Neural cell (in vitro differentiated cells): Measurements from ENCODE around the gene SDHAF2. TPM values are rescaled to one million over a fixed set of nuclear protein-coding genes. Genes with fewer than 3 reads are reported as not detected.
"Not testable (repeated sequence)": the region's sequence is repeated elsewhere in the genome, so short reads cannot be mapped to it uniquely, and the experiment has no call there.

ENCODE experiments used
- H2AFZ ChIP-seq: fragments of 200-600, 300-800 bp; sonication (generic), shearing (Covaris generic); 2 replicates; pipeline ENCODE4 v1.6.0; 2014; ENCODE audit warnings: low read depth, mild to moderate bottlenecking, antibody characterized with exemption, low read length, moderate library complexity
- H3F3A ChIP-seq: fragments of 200-600 bp; shearing (Covaris generic); 2 replicates; pipeline ENCODE4 v1.6.1; 2016; ENCODE audit warnings: mild to moderate bottlenecking, moderate library complexity, mixed read lengths, antibody characterized with exemption, low read length; ENCODE audit not compliant: insufficient read depth, poor library complexity, severe bottlenecking
- H3K27ac ChIP-seq: fragments of 200-600, 300-800 bp; sonication (generic), shearing (Covaris generic); 2 replicates; pipeline ENCODE4 v1.5.1; 2014; ENCODE audit warnings: mild to moderate bottlenecking, low read length, moderate library complexity
- H3K27me3 ChIP-seq: fragments of 300-800, 200-600 bp; sonication (generic), shearing (Covaris generic); 2 replicates; pipeline ENCODE4 v1.6.0; 2014; ENCODE audit warnings: mild to moderate bottlenecking, low read depth, low read length, moderate library complexity; ENCODE audit not compliant: insufficient read depth
- H3K36me3 ChIP-seq: fragments of 300-800, 200-600 bp; sonication (generic), shearing (Covaris generic); 2 replicates; pipeline ENCODE4 v1.5.1; 2014; ENCODE audit warnings: mild to moderate bottlenecking, antibody characterized with exemption, low read length, moderate library complexity; ENCODE audit not compliant: insufficient read depth
- H3K4me2 ChIP-seq: fragments of 300-800, 200-600 bp; sonication (generic), shearing (Covaris generic); 2 replicates; pipeline ENCODE4 v1.6.0; 2014; ENCODE audit warnings: mild to moderate bottlenecking, low read length
- H3K4me3 ChIP-seq: fragments of 300-800, 200-600 bp; sonication (generic), shearing (Covaris generic); 2 replicates; pipeline ENCODE4 v1.5.1; 2014; ENCODE audit warnings: mild to moderate bottlenecking, low read length, moderate library complexity
- H3K79me2 ChIP-seq: fragments of 200-600 bp; shearing (Covaris generic); replicated peaks from 2 replicates; pipeline ENCODE4 v1.6.0; 2014; ENCODE audit warnings: mild to moderate bottlenecking, low read length, moderate library complexity; ENCODE audit not compliant: insufficient read depth
- H3K9ac ChIP-seq: fragments of 300-800, 200-600 bp; sonication (generic), shearing (Covaris generic); 2 replicates; pipeline ENCODE4 v1.6.1; 2016; ENCODE audit warnings: mild to moderate bottlenecking, low read length, mixed read lengths
- H3K9me2 ChIP-seq: fragments of 200-600 bp; shearing (Covaris generic); 2 replicates; pipeline ENCODE4 v1.6.1; 2016; ENCODE audit warnings: mild to moderate bottlenecking, low read length, mixed read lengths; ENCODE audit not compliant: insufficient read depth
- H3K9me3 ChIP-seq: fragments of 200-600, 300-800 bp; sonication (generic), shearing (Covaris generic); 2 replicates; pipeline ENCODE4 v1.6.1; 2016; ENCODE audit warnings: mild to moderate bottlenecking, mixed run types, low read length, moderate library complexity, mixed read lengths
- H4K20me1 ChIP-seq: fragments of 200-600 bp; shearing (Covaris generic); 2 replicates; pipeline ENCODE4 v1.6.1; 2016; ENCODE audit warnings: mild to moderate bottlenecking, mixed run types; ENCODE audit not compliant: insufficient read depth
- CTCF ChIP-seq: fragments of 450-650 bp; IDR thresholded peaks from 2 replicates; pipeline ENCODE4 v1.5.1; 2014; ENCODE audit warnings: antibody characterized with exemption, mild to moderate bottlenecking, moderate library complexity; ENCODE audit not compliant: poor library complexity, severe bottlenecking
- EP300 ChIP-seq: fragments of 450-650 bp; conservative IDR thresholded peaks from 2 replicates; pipeline ENCODE4 v1.6.1; 2014; ENCODE audit warnings: antibody characterized with exemption, mild to moderate bottlenecking, moderate library complexity; ENCODE audit not compliant: poor library complexity, severe bottlenecking
- EZH2 ChIP-seq: fragments of 200-600, 300-800 bp; shearing (Covaris generic), sonication (generic); IDR thresholded peaks from 2 replicates; pipeline ENCODE4 v1.6.1; 2014; ENCODE audit warnings: antibody characterized with exemption, low read length, borderline replicate concordance, mild to moderate bottlenecking; ENCODE audit not compliant: insufficient read depth, poor library complexity, severe bottlenecking
- MXI1 ChIP-seq: fragments of 450-650 bp; conservative IDR thresholded peaks from 2 replicates; pipeline ENCODE4 v1.6.1; 2014; ENCODE audit warnings: antibody characterized with exemption, mild to moderate bottlenecking; ENCODE audit not compliant: poor library complexity, severe bottlenecking
- POLR2AphosphoS5 ChIP-seq: IDR thresholded peaks from 2 replicates; pipeline ENCODE4 v1.6.1; 2012
- RAD21 ChIP-seq: fragments of 450-650 bp; conservative IDR thresholded peaks from 2 replicates; pipeline ENCODE4 v1.6.1; 2014; ENCODE audit warnings: antibody characterized with exemption, mild to moderate bottlenecking, moderate library complexity
- REST ChIP-seq: IDR thresholded peaks from 2 replicates; pipeline ENCODE4 v1.6.1; 2012; ENCODE audit warnings: borderline replicate concordance
- SMC3 ChIP-seq: fragments of 450-650 bp; conservative IDR thresholded peaks from 2 replicates; pipeline ENCODE4 v1.6.1; 2014; ENCODE audit warnings: antibody characterized with exemption, mild to moderate bottlenecking, moderate library complexity; ENCODE audit not compliant: poor library complexity
- TAF1 ChIP-seq: IDR thresholded peaks from 2 replicates; pipeline ENCODE4 v1.6.1; 2012; ENCODE audit warnings: low read depth
- polyA plus RNA-seq: library from polyadenylated mRNA; depleted of rRNA; stranded (reverse); fragments of >200 nt; gene quantifications from 2 replicates; pipeline ENCODE4 v1.2.3, GENCODE V29; 2014

Gene SDHAF2
- polyA plus RNA-seq, 1 donor from 2014 or later: 54.5 TPM

- TF ChIP-seq POLR2AphosphoS5 (no peak), TAF1 (no peak), RAD21 (no peak), REST (no peak), SMC3 (no peak), EZH2 (no peak), CTCF (no peak), MXI1 (no peak), EP300 (no peak)
- H3K9me2 ChIP-seq: no peaks in the 10 kb centered on the region
- H3K9me3 ChIP-seq: no peaks in the 10 kb centered on the region
- H3F3A ChIP-seq: no peaks in the 10 kb centered on the region
- H3K27me3 ChIP-seq: no peaks in the 10 kb centered on the region
- H3K4me3 ChIP-seq: no peak overlapping the region
- no peaks in the 10 kb centered on the region for H4K20me1 ChIP-seq
- no peak overlapping the region for H3K9ac ChIP-seq
- no peak overlapping the region for H3K27ac ChIP-seq
- H2AFZ ChIP-seq: no peak overlapping the region
- H3K4me2 ChIP-seq: no peak overlapping the region
- H3K79me2 ChIP-seq: no peaks in the 10 kb centered on the region
- no peaks in the 10 kb centered on the region for H3K36me3 ChIP-seq
These were observed 31.1 kb downstream of the SDHAF2 start for GRCh38 chr11:61460986-61461385.

GRCh38 chr11:61467602-61468001 lies 37.7 kb downstream of the SDHAF2 start:
- not testable (repeated sequence) for H3K9ac ChIP-seq, H3K79me2 ChIP-seq, H3K27ac ChIP-seq, H3K9me2 ChIP-seq, H3F3A ChIP-seq, H2AFZ ChIP-seq, H4K20me1 ChIP-seq, H3K4me3 ChIP-seq, H3K4me2 ChIP-seq, H3K9me3 ChIP-seq, H3K36me3 ChIP-seq, H3K27me3 ChIP-seq

- Histone ChIP-seq H3K4me3 (no peak overlapping the region), H4K20me1 (no peaks in the 10 kb centered on the region), H2AFZ (no peak overlapping the region), H3K36me3 (no peaks in the 10 kb centered on the region), H3F3A (no peaks in the 10 kb centered on the region), H3K9me3 (no peaks in the 10 kb centered on the region), H3K9ac (no peak overlapping the region), H3K27ac (no peak overlapping the region), H3K4me2 (no peak overlapping the region), H3K79me2 (no peaks in the 10 kb centered on the region), H3K27me3 (no peaks in the 10 kb centered on the region), H3K9me2 (no peaks in the 10 kb centered on the region)
- TF ChIP-seq EP300: no peak
- no peak for TF ChIP-seq MXI1
- TF ChIP-seq SMC3: no peak
- no peak for TF ChIP-seq EZH2
- no peak for TF ChIP-seq TAF1
- no peak for TF ChIP-seq CTCF
- no peak for TF ChIP-seq RAD21
- no peak for TF ChIP-seq REST
- no peak for TF ChIP-seq POLR2AphosphoS5
These were observed 38.1 kb downstream of the SDHAF2 start for GRCh38 chr11:61468002-61468401.
